Activated T-cell treated with anti-CD3 and anti-CD28 coated beads for 24 hours (primary cell): ENCODE results near the gene CAMK1.
A peak's percentile ranks its signal among the peaks of the same experiment; 100 is the strongest.

Experiments
- DNase-seq: peaks from one replicate; pipeline ENCODE4 v3.0.0-alpha.2; 2020; ENCODE audit warnings: low read depth

The CAMK1 gene

DNA sequence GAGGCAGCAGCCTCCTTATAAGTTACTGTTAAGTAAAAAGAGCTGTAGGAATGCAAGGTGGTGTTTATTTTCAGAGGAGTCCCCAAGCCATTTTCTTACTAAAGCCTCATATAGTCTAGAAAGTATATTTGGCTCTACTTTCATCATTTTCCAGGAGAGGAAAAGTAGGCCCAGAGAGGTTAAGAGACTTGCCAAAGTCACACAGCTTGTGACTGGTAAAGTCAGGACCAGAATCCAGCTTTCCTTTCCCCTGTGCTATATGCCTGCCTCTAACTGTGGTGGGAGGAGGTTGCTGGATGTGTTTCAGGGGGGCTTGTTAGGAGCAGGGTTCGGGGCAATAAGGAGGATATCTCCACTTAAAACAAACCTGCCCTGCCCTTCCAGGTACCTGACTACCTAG, 27.2 kb downstream of the CAMK1 start:
- DNase-seq: no peak

DNA sequence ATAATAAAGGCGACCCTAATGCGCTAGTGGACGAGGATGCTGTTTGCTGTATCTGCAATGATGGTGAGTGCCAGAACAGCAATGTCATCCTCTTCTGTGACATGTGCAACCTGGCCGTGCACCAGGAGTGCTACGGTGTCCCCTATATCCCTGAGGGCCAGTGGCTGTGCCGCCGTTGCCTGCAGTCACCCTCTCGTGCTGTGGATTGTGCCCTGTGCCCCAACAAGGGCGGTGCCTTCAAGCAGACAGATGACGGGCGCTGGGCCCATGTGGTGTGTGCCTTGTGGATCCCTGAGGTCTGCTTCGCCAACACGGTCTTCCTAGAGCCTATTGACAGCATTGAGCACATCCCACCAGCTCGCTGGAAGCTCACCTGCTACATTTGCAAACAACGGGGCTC, 30.6 kb downstream of the CAMK1 start:
- DNase-seq: no peak

DNA sequence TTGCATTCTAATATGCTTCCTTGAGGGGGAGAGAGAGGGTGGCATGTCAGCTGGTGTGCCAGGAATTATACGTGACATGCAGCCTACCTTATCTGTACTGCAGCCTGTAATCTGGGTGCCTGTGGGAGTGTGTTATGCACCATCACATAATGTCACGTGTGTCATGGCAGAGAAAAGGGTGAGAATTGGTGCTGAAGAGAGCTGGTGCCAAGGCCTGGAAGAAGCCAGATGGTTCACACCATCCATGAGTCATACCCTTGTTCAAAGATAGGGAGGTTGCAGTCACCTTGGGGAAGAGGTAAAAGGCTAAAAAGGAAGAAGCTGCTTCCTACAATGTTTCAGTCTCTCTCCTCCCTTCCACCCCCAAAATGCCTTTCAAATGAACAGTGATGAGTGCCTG, 32.9 kb downstream of the CAMK1 start:
- no peak for DNase-seq

DNA sequence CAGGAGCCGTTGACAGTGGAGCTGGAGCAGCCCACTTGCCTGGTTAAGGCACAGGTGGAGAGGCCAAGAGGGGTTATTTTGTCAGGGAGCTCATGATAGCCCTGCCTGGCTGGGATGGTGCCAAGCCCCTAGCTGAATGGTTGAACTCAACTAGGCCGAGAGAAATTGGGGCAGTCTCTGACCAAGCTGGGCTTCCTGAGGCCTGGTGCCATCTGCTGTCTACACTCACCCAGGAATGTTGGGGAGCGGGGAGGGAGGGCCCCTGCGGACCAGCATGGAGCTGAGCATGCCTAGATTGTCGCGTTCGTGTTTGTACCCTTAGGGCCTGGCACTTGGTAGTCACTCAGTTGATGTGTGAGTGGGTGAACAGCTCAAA, 37.0 kb downstream of the CAMK1 start:
- DNase-seq: no peak

DNA sequence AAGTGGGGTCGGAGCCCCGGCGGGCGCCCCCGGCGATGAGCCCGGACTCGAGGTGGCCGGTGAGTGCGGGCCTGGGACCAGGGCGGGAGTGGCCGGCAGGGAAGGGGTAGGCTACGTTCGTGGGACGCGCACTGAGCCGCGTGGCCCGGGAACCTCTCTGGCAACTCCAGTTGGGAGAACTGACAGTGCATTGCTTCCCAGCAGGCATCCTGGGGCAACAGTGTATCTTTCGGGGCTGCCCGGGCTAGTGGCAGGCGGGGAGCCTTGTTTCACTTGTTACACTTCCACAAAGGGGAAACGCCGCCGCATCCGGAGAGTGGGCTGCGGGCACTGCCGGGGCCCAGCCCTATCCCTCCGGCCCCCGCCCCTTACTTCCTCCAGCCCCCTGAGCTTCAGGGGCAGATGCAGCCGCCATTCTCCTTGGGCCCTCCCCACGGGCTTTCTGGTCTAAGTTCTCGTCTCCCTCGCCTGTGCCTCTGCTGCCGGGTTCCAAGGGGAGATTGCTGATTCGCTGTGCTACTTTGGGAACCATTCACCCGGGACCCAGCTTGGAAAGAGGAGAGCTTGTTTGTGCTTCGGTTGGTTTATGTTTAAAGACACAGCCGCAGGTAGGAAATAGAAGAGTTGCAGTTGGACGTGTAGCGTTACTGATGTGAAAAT, 37.5 kb downstream of the CAMK1 start:
- DNase-seq: peak; percentile 22

DNA sequence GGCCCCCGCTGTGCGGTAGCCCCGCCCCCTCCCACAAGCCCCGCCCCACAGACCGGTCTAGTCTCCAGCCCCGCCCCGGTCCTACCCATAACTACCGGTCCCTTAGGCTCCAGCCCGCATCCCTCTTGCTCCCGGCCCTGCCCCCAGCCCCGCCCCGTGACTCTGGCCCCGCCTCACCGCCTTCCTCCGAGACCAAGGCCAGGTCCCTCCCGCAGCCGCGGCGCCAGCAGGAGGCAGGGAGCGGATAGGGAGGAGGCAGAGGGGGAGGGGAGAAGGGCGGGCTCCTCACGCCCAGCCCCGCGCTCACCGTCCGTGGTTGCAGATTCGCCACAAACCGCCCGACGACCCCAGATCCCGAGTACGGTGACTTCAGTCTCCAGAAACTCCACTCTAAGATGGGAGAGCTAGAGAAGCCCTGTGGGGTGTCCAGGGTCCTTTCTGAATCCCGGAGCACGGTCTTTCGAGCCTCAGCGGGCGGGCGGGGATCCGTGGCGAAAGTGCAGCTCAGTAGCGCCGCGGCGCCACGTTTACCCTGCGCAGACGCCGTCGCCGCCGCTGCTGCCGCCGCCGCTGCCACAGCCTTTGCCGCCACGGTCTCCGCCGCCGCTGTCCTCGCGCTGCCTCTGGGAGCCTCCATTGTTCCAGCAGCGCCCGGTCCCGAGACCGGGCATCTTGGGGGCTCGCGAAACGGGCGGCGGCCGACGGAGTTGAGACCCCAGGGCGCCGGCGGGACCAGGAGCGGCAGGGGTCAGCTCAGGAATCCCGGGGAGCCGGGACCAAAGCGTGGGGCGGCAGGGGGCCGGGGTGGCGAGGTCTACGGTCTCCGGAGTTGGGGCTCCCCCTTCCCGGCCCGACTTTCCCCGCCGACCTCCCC, 38.3 kb downstream of the CAMK1 start, which contains the start of gene BRPF1:
TSS of gene BRPF1 (plus strand) at position 530 of the 874 bp plus-strand sequence. CDS start 2,406 bp downstream, outside the sequence.
- DNase-seq: peak; percentile 100

DNA sequence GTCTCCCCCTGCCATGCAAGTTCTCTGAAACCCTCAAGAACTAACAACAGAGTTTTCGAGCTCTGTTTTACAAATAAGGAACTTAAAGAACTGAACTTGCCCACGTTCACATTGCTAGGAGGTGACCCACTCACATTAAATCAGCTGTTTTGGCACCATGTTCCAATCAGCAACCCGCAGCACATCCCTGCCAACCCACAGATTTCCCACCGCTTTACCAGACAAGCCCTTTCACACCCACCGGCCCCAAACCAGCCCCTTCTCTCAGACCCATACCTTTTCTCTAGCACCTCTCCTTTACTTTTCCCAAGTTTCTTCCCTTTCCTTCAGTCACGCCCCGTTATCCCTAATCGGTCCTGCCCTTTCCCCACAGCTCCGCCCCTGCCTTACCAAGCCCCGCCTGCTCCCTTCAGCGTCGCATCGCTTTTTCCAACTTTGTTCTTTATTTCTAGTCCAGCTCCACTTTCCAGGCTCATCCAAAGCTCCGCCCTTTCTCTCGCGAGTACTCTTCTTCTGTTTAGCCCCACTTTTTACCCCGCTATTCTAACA, 39.0 kb downstream of the CAMK1 start:
- no peak for DNase-seq

DNA sequence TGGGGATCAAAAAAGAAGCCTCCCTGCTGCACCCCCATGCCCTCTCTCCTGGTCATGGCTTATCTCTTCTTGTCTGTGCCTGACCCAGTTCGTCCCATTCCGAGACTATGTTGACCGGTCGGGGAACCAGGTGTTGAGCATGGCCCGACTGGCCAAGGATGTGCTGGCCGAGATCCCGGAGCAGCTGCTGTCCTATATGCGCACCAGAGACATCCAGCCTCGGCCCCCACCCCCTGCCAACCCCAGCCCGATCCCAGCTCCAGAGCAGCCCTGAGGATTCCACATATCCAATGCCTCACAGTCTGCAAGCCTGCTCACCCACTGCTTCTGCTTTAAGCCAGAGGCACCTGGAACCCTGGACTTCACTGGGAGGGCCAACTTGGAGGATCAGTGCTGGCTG, 40.3 kb downstream of the CAMK1 start:
- no peak for DNase-seq

DNA sequence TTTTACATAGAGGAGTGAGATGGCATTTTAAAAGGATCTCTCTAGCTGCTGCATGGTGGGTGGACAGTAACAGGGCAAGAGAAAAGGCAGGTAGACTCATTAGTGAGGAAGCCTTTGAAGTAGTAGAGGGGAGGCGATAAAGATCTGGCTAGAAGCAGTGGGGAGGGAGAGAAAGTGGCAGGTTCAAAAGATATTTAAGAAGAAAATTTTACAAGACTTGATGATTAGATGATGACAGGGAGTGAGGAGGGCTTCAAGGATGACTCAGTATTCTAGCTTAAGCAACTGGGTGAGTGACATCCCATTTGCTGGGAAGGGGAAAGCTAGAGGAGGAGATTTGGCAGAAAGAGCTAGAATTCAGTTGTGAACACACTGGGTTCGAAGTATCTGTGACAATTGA, 42.0 kb downstream of the CAMK1 start:
- DNase-seq: no peak

DNA sequence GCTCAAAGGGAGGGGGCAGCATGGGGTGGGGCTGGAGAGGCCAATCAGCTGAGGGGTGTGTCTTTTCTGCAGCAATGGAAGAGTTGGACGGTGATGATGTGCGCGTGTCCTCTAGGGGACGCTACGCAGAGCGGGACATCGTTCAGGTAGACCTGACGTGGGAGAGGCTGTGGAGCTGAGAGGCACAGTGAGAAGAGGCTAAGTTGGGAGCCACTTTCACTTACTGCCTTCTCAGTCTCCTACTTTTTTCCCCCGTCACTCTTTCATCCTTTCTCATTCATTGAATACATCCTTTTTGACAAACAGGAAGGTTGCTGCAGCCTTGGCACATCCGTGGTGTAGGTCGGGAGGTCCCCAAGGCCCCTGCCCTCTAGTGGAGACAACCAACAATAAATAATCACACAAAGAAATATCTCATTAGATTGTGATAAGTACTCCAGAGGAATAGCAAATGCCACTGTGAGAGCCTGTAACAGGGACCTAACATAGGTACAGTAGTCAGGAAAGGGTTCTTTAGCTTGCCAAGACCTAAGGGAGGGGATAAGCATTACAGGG, 42.6 kb downstream of the CAMK1 start:
- no peak for DNase-seq

DNA sequence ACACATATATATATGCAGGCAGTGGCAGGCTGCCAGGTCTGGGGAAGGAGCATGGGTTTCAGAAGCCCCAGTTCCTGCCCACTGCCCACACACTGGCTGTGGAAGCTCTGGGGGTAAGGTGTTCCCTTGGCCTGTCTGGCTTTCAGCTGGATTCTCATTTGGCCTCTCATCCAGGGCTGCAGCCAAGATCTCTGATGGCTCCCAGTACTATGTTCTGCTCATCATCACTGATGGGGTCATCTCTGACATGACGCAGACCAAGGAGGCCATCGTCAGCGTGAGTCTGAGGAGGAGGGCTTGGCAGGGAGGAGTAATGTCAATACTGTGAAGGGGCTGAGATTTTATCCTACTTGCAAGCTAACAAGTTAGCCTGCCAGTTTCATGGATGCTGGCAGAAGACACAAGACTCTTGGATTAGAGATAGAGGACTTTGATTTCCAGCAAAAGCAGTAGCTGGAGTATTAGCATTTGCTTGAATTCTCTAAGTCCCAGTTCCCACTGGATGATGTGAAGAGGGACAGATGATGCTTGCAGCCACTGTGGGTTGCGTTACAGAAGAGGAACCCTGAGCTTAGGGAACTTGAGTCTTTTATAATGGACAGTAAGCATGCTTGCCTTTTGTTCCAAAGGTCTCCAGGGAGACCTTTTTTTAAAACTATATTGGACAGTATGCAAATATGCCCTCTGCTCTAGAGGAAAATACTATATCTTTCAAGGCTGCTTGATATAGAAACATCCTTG, 43.8 kb downstream of the CAMK1 start:
- no peak for DNase-seq

DNA sequence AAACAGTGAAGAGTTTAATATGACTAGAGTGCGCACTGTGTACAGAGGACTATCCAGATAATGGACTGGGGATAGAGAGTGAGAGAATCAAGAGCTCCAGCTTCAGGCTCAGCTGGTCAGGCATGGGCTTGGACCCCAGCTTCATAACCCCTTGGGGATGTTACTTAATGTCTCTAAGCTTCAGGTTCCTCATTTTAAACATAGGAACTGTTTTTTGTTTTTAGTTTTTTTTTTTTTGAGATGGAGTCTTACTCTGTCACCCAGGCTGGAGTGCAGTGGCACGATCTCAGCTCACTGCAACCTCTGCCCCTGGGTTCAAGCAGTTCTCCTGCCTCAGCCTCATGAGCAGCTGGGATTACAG, 48.1 kb downstream of the CAMK1 start:
- no peak for DNase-seq

DNA sequence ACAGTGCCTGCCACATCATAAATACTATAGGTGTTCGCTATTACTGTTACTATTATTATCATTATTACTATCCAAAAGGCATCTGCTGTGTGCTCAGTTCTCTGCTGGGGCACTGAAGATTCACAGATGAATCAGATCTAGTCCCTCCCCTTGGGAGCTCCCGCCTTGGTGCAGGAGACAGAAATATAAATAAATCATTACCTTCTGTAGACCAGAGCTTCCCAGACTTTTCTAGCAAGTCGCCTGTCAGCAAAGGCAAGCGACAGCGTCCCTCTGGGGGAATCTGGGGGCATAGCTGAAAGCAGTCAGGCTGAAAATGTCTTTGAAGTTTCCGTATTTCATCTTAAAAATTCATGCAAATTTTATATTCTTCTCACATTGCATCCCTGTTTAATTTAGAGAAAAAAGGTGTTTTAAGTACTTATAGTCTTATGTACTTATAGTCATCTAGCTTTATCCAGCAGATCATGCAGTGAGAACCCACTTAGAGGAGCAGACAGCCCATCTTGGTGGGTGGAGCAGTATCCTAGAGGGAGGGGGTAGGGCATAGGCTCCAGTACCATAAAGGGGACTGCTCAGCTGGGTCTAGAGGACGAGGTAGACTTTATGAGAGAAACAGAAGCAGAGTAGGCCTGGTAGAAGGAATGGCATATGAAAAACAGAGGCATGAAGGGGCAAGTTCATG, 48.6 kb downstream of the CAMK1 start:
- no peak for DNase-seq

DNA sequence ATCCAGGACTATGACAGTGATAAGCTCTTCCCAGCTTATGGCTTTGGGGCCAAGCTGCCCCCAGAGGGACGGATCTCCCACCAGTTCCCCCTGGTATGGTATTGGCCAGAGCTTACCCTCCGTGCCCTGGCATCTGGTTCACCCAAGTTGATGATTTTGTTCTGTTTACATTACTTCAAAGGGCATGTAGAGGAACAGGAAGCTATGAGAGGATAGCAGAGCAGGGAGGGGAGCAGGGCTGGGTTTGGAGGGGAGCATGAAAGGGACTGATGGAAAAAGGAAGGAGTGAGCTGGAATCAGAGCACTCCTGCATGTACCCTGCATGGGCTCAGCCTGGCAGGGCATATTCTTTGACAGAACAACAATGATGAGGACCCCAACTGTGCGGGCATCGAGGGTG, 51.6 kb downstream of the CAMK1 start:
- DNase-seq: no peak

DNA sequence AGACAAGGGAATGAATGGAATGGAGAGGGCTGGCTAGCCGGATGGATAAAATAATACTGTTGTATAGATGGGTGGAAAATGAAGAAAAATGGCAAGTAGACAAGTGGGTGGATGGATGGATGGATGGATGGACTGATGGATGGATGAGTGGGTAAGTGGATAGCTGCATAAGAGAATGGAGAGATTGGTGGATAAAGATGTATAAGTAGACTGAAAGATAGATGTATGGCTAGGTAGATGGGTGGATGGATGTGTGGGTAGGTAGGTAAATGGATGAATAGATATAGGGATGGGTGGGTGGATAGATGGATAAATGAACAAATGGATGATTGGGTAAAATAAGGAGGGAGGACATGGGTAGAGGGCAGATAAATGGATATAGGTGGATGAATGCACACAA, 52.2 kb downstream of the CAMK1 start:
- no peak for DNase-seq

DNA sequence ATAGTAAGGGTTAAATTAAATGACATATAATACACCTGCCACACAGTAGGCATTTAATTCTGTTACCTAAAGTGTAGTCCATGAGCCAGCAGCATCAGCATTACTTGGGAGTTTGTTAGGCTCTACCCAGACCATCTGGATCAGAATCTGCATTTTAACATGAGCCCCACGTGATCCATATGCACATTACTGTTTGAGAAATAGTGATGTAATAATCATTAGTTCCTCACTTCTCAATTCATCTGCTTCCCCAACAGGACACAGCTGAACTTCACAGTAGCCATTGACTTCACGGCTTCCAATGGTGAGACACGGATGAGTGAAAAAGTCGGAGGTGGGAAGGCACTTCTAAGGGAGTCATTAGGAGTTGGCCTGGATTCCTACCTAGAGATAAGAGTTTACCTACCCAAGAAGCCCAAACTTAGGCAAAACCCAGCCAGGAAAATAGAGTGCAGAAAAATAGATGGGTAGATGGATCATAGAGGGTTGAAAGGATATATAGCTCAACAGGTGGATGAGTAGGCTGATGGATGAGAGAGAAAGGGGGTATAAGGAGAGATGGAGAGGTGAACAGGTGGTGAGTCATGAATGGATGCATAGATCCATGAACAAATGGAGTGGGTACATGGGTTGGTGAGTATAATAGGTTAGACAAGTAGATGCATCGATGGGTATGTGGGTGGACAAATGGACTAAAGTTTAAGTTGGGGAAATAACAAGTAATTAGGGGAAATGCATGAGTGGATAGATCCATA, 52.8 kb downstream of the CAMK1 start:
- no peak for DNase-seq

DNA sequence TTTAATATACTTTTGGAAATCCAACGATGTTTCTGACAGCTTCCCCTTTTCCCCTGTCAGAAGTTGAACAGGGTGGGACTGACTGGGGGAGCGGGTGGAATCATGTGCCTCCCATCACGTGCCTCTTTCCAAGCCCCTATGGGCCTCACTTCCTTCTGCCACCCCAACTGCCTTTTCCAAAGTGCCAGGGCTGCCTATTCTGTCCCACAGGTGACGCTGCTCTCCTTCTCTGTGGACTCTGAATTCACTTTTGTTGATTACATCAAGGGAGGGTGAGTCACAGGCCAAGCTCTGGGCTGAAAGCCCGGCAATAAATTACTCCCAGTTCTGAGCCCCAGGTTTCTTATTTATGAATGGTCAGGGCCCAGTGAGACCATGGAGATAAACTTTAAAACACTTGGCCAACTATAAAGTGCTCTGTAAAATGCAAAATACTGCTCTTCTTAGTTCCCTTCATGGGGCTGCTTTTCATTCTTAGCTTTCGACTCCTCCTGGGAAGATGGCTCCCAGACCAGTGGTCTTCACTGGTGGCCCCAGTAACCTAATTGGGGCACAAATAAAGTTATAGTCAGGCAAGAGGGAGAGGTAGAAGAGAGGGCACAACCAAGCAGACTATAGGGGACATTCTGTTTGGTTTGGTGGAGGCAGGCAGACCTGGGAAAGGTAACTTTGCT, 53.8 kb downstream of the CAMK1 start:
- no peak for DNase-seq

DNA sequence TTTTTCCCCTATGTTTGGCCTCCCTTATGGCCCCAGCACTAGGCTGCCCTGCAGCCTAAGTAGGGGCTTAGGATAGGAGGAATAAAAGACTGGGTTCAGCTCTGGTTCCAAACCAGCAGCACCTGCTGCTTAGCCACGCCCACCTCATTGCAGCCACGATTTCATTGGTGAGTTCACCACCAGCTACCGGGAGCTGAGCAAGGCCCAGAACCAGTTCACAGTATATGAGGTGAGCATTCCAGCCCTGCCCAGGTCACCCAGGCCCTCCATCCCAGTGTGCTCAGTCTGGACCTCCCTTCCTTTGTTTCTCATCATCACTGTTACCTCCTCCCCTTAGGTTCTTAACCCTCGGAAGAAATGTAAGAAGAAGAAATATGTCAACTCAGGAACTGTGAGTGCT, 54.6 kb downstream of the CAMK1 start:
- no peak for DNase-seq

DNA sequence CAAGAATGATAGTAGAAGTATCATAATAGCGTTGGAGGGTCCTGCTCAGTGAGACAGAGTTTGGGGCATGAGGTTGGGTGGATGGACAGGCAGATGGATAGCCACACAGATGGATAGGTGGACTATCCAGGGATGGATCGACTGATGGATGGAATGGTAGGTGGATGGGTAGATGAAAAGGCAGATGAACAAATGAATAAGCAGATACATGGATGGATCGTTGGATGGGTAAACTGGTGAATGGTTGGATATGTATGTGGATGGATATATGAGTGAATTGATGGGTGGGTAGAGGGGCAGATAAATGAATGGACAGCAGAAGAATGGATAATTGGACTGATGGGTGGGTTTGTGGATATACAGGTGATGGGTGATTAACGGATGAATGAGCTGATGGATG, 56.6 kb downstream of the CAMK1 start:
- no peak for DNase-seq

DNA sequence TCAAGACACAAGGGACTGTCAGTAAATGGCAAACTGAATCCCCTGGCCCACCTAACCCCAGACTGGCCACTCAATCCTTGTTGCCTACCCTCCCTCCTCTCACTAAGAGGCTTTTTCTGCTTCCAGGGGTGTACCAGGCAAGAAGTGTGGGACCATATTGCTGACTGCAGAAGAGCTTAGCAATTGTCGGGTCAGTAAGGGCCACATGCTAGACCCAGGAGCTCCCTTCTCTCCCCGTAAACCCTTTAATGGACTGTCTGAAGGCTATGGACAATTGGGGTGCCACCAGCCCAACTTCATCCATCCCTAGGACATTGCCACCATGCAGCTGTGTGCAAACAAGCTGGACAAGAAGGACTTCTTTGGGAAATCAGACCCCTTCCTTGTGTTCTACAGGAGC, 57.3 kb downstream of the CAMK1 start:
- DNase-seq: no peak
